Smooth muscle cell (in vitro differentiated cells): Measurements from ENCODE around the gene GMEB2. TPM values are rescaled to one million over a fixed set of nuclear protein-coding genes. Genes with fewer than 3 reads are reported as not detected.
"Not testable (repeated sequence)": the region's sequence is repeated elsewhere in the genome, so short reads cannot be mapped to it uniquely, and the experiment has no call there.

Source experiments
- DNase-seq: peaks from one replicate; lab custom pipeline; 2025; ENCODE audit not compliant: unreplicated experiment; lab: John Stamatoyannopoulos, UW
- H2AFZ ChIP-seq: fragments of 200-600 bp; sonication (generic); 2 replicates; pipeline ENCODE4 v1.6.0; 2016; ENCODE audit warnings: antibody characterized with exemption, low read depth, mild to moderate bottlenecking
- H3F3A ChIP-seq: fragments of 200-600 bp; sonication (generic); 2 replicates; pipeline ENCODE4 v1.6.0; 2017; ENCODE audit warnings: antibody characterized with exemption, low read depth
- H3K27ac ChIP-seq: fragments of 200-600 bp; sonication (generic); 2 replicates; pipeline ENCODE4 v1.5.1; 2016; ENCODE audit warnings: low read depth, mild to moderate bottlenecking
- H3K27me3 ChIP-seq: fragments of 200-600 bp; sonication (generic); 2 replicates; pipeline ENCODE4 v1.6.1; 2016; ENCODE audit warnings: low read depth, mild to moderate bottlenecking
- H3K36me3 ChIP-seq: fragments of 200-600 bp; sonication (generic); 2 replicates; pipeline ENCODE4 v1.5.1; 2016; ENCODE audit warnings: low read depth
- H3K4me1 ChIP-seq: fragments of 200-600 bp; sonication (generic); 2 replicates; pipeline ENCODE4 v1.5.1; 2016; ENCODE audit warnings: low read depth
- H3K4me2 ChIP-seq: fragments of 200-600 bp; sonication (generic); 2 replicates; pipeline ENCODE4 v1.6.0; 2016; ENCODE audit warnings: mild to moderate bottlenecking
- H3K4me3 ChIP-seq: fragments of 200-600 bp; sonication (generic); 2 replicates; pipeline ENCODE4 v1.5.1; 2016; ENCODE audit warnings: mild to moderate bottlenecking
- H3K79me2 ChIP-seq: fragments of 200-600 bp; sonication (generic); 2 replicates; pipeline ENCODE4 v1.6.0; 2016; ENCODE audit warnings: low read depth, mild to moderate bottlenecking
- H3K9ac ChIP-seq: fragments of 200-600 bp; sonication (generic); 2 replicates; pipeline ENCODE4 v1.6.0; 2016; ENCODE audit warnings: low read depth
- H3K9me3 ChIP-seq: fragments of 200-600 bp; sonication (generic); replicated peaks from 2 replicates; pipeline ENCODE4 v1.5.1; 2016; ENCODE audit warnings: low read depth
- H4K20me1 ChIP-seq: fragments of 200-600 bp; sonication (generic); 2 replicates; pipeline ENCODE4 v1.6.0; 2016; ENCODE audit warnings: low read depth
- WGBS: methylation state at CpG from one replicate; pipeline ENCODE4 v1.1.7; 2016; ENCODE audit warnings: low lambda C conversion rate; 5-methylcytosine and 5-hydroxymethylcytosine counted together
- polyA plus RNA-seq: library from polyadenylated mRNA; unstranded; fragments of >200 nt; fragmentation: Nextera tagmentation; extraction: Ambion mirVana; gene quantifications from 2 replicates; pipeline ENCODE4 v1.2.1, GENCODE V29; 2016
- total RNA-seq: library from RNA; depleted of rRNA; stranded (reverse); fragments of >200 nt; gene quantifications from 2 replicates; pipeline ENCODE4 v1.2.3, GENCODE V29; 2014
- TF ChIP-seq, protein P1 (sequence below): fragments of 200-600 bp; sonication (generic); IDR thresholded peaks from 2 replicates; pipeline ENCODE4 v1.5.1; 2017; ENCODE audit warnings: borderline replicate concordance, mild to moderate bottlenecking, antibody characterized with exemption; ENCODE audit not compliant: insufficient read depth, poor library complexity, severe bottlenecking

The GMEB2 gene
- total and polyA plus RNA-seq, 2 experiments from 2014 or later = 8.9 to 11.3 TPM

DNA sequence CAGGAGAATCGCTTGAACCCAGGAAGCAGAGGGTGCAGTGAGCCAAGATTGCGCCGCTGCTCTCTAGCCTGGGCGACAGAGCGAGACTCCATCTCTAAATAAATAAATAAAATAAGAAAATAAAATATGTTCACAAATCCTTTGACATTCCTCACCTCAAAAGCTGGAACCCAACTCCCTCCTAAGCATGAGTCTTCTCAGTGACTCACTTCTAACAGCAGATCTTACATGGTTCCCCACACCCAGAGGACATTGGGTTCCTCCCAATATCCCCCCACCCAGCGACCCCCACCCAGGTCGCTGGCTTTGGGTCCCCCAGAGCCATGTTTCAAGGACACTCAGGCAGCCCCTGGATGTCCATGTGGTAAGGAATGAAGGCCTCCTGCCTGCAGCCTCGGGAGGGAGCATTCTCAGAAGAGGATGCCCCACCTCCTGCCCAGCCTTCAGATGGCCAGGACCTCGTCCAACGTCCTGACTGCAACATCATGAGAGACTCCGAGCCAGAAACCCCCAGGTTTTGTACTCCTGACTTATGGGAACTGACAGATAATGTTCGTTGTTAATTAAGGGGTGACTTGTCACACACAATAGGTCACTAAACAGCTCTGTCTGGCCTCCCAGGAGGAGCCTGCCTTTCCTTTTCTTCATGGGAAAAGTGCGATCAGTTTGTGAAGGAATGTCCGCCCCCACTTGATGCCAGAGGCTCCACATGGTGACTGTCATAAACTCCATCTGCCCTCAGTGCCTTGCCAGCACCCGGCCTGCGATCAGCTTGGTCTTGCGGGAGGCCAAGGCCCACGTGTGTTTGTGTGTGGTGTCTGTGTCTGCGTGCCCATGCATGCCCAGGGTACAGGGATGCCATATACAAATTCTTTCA lies 10.1 kb upstream of the GMEB2 start:
- 84% methylated on average over 19 of the region's 19 CpGs for WGBS
- no peak overlapping the region for H3K4me3 ChIP-seq
- H4K20me1 ChIP-seq = no peaks in the 10 kb centered on the region
- no peaks in the 10 kb centered on the region for H3F3A ChIP-seq
- peaks cover 4% of the 10 kb centered on the region for H3K4me1 ChIP-seq
- TF ChIP-seq, protein P1, sequence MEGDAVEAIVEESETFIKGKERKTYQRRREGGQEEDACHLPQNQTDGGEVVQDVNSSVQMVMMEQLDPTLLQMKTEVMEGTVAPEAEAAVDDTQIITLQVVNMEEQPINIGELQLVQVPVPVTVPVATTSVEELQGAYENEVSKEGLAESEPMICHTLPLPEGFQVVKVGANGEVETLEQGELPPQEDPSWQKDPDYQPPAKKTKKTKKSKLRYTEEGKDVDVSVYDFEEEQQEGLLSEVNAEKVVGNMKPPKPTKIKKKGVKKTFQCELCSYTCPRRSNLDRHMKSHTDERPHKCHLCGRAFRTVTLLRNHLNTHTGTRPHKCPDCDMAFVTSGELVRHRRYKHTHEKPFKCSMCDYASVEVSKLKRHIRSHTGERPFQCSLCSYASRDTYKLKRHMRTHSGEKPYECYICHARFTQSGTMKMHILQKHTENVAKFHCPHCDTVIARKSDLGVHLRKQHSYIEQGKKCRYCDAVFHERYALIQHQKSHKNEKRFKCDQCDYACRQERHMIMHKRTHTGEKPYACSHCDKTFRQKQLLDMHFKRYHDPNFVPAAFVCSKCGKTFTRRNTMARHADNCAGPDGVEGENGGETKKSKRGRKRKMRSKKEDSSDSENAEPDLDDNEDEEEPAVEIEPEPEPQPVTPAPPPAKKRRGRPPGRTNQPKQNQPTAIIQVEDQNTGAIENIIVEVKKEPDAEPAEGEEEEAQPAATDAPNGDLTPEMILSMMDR = no peak
- H3K36me3 ChIP-seq = no peaks in the 10 kb centered on the region
- H2AFZ ChIP-seq = no peak overlapping the region
- no peak overlapping the region for H3K9ac ChIP-seq
- no peak overlapping the region for H3K4me2 ChIP-seq
- no peaks in the 10 kb centered on the region for H3K9me3 ChIP-seq
- DNase-seq = no peak
- no peaks in the 10 kb centered on the region for H3K79me2 ChIP-seq
- H3K27ac ChIP-seq = no peak overlapping the region
- no peaks in the 10 kb centered on the region for H3K27me3 ChIP-seq

DNA sequence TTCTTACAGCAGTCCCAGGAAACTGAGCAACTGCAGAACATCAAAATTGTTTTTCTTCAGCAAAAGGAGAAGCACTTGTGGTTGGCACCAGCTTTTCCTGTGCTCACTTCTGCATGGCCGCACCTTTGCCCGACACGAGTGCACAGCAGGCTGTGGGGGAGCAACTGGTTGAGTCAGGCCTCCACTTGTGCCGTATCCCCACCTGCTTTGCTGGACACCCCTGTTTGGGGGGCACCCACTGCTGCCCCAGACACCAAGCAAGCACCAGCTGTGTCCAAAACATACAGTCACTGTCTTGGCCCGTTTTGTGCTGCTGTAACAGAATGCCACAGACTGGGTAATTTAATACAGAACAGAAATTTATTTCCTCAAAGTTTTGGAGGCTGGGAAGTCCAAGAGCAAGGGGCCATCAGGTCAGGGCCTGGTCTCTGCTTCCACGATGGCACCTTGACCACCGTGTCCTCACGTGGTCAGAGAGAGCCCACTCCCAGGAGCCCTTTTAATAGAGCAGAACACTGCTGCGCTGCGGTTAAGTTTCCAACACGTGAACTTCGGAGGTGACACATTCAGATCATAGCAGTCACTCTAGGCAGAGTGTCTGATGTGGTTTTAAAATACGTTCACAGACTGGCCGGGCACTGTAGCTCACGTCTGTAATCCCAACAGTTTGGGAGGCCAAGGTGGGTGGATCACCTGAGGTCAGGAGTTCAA lies 8.7 kb upstream of the GMEB2 start:
- H3F3A ChIP-seq = no peaks in the 10 kb centered on the region
- no peaks in the 10 kb centered on the region for H4K20me1 ChIP-seq
- no peak overlapping the region for H3K27ac ChIP-seq
- no peak overlapping the region for H2AFZ ChIP-seq
- DNase-seq = no peak
- no peak overlapping the region for H3K9ac ChIP-seq
- H3K27me3 ChIP-seq = no peaks in the 10 kb centered on the region
- H3K4me1 ChIP-seq = peaks cover 4% of the 10 kb centered on the region
- H3K4me2 ChIP-seq = no peak overlapping the region
- no peaks in the 10 kb centered on the region for H3K36me3 ChIP-seq
- H3K9me3 ChIP-seq = no peaks in the 10 kb centered on the region
- 89% methylated on average over 15 of the region's 15 CpGs for WGBS
- H3K79me2 ChIP-seq = no peaks in the 10 kb centered on the region
- no peak overlapping the region for H3K4me3 ChIP-seq
- TF ChIP-seq, protein P1 = no peak

DNA sequence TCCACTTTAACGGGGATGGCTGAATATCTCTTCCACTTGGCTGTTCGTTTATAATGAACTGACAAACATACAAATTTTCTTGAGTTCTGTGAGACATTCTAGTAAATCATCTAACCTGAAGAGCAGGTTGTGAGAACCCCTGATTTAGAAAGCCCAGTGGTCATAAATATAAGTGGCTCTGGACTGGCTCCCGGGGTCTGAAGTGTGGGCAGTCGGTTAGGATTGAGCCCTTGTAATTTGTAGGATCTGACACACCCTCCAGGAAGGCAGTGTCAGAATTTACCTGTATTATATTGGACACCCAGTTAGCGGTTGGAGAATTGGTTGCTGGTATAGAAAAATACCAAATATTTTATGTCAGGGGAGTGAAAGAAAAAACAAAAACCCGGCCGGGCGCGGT lies 6.8 kb upstream of the GMEB2 start:
- 92% methylated on average over 9 of the region's 9 CpGs for WGBS
- DNase-seq = no peak
- no peak overlapping the region for H3K4me2 ChIP-seq
- TF ChIP-seq, protein P1 = no peak
- H3K79me2 ChIP-seq = no peaks in the 10 kb centered on the region
- H2AFZ ChIP-seq = no peak overlapping the region
- no peaks in the 10 kb centered on the region for H3K9me3 ChIP-seq
- H4K20me1 ChIP-seq = no peaks in the 10 kb centered on the region
- H3K4me1 ChIP-seq = peaks cover 4% of the 10 kb centered on the region
- H3K4me3 ChIP-seq = no peak overlapping the region
- H3F3A ChIP-seq = no peaks in the 10 kb centered on the region
- no peaks in the 10 kb centered on the region for H3K36me3 ChIP-seq
- H3K27me3 ChIP-seq = no peaks in the 10 kb centered on the region
- H3K9ac ChIP-seq = no peak overlapping the region
- H3K27ac ChIP-seq = no peak overlapping the region

DNA sequence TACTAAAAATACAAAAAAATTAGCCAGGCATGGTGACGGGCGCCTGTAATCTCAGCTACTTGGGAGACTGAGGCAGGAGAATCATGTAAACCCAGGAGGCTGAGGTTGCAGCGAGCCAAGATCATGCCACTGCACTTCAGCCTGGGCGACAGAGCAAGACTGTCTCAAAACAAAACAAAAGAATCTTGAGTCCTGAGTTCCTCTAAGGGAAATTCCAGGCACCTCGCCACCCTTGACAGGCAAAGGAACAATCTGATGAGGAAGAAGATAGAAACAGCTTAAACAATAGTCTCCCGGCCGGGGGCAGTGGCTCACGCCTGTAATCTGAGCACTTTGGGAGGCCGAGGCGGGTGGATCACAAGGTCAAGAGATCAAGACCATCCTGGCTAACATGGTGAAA lies 4.5 kb upstream of the GMEB2 start:
- not testable (repeated sequence) for DNase-seq, H3K36me3 ChIP-seq, H4K20me1 ChIP-seq, H3K9ac ChIP-seq, H3K27me3 ChIP-seq, H3K9me3 ChIP-seq, H3K27ac ChIP-seq, H3F3A ChIP-seq, H3K4me3 ChIP-seq, H3K4me1 ChIP-seq, H2AFZ ChIP-seq, H3K4me2 ChIP-seq, H3K79me2 ChIP-seq
- 75% methylated on average over 10 of the region's 10 CpGs for WGBS

DNA sequence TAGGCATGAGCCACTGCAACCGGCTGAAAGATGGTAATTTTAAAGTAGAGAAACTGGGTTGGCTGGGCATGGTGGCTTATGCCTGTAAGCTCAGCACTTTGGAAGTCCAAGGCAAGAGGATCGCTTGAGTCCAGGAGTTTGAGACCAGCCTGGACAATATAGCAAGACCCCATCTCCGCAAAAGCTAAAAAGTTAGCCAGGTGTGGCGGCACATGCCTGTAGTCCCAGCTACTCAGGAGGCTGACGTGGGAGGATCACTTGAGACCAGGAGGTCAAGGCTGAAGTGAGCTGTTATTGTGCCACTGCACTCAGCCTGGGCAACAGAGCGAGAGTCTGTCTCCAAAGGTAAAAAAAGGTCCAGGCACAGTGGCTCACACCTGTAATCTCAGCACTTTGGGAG lies 4.1 kb upstream of the GMEB2 start:
- H3F3A ChIP-seq, DNase-seq, H4K20me1 ChIP-seq, H2AFZ ChIP-seq, H3K27ac ChIP-seq, H3K9me3 ChIP-seq, H3K36me3 ChIP-seq, H3K4me1 ChIP-seq, H3K27me3 ChIP-seq, H3K4me2 ChIP-seq, H3K4me3 ChIP-seq, H3K9ac ChIP-seq: not testable (repeated sequence)
- H3K79me2 ChIP-seq = peaks cover 10% of the 10 kb centered on the region
- 96% methylated on average over 6 of the region's 6 CpGs for WGBS
